ENCODE data around the gene SERPINA6.

The SERPINA6 gene

DNA sequence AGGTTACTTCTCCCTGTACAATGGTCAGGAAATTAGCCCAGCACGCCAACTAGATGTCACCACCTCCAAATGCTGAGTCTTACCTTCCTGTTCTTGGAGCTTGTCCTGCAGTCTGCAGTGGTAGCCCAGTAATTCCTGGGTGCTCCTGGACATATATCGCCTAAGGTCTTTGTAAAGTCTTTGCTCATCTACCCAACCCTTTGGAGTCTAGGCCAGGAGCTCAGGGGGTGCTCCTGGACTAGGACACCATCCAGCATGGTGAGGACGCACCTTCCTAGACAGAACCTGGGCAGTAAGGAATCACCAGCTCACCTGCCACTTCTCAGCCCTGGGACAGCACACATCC is 30.6 kb downstream of the SERPINA6 start:
- ChIA-PET CTCF (interaction anchor here (0.6 kb wide), 1 partner anchor 162 kb away, joined by 3 read pairs; no protein-coding TSS in a partner anchor), POLR2A (no interaction called here)
- DNase-seq (ENCODE audit: low read depth, low spot score) = no peak
- TF ChIP-seq, protein P1, sequence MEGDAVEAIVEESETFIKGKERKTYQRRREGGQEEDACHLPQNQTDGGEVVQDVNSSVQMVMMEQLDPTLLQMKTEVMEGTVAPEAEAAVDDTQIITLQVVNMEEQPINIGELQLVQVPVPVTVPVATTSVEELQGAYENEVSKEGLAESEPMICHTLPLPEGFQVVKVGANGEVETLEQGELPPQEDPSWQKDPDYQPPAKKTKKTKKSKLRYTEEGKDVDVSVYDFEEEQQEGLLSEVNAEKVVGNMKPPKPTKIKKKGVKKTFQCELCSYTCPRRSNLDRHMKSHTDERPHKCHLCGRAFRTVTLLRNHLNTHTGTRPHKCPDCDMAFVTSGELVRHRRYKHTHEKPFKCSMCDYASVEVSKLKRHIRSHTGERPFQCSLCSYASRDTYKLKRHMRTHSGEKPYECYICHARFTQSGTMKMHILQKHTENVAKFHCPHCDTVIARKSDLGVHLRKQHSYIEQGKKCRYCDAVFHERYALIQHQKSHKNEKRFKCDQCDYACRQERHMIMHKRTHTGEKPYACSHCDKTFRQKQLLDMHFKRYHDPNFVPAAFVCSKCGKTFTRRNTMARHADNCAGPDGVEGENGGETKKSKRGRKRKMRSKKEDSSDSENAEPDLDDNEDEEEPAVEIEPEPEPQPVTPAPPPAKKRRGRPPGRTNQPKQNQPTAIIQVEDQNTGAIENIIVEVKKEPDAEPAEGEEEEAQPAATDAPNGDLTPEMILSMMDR (IDR thresholded peaks at IDR 0.05; ENCODE audit: insufficient read depth, low read length, missing control alignments) = no peak
- H3K4me3 ChIP-seq (ENCODE audit: low read depth, low read length) = no peak overlapping the region

DNA sequence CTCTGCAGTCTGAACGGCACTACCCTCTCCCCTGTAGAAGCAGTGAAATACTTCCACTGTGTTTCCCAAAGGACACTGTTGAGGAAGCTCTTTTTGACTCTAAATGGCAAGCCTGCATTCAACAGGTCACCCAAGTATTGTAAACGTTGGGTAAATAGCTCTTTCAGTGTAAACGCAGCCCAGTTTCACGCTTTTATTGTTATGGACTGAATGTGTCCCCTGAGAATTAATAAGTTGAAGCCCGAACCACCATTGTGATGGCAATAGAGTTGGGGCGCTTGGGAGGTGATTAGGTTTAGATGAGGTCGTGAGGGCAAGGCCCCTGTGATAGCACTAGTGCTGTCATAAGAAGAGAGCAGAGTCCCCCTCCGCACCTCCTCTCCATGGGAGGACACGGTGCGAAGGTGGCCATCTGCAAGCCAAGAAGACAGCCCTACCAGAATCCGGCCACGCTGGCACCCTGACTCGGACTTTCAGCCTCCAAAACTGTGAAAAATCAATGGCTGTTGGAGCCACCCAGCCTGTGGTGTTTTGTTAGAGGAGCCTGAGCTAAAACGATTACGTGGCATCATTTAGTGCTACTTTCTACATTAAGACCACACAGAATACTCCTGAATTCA is 31.1 kb downstream of the SERPINA6 start:
- H3K4me3 ChIP-seq (ENCODE audit: low read depth, low read length) = no peak overlapping the region
- TF ChIP-seq, protein P1 (IDR thresholded peaks at IDR 0.05; ENCODE audit: insufficient read depth, low read length, missing control alignments) = no peak
- DNase-seq (ENCODE audit: low read depth, low spot score) = no peak
- ChIA-PET POLR2A (no interaction called here), CTCF (interaction anchor here (0.6 kb wide), 1 partner anchor 161 kb away, joined by 3 read pairs; no protein-coding TSS in a partner anchor)

DNA sequence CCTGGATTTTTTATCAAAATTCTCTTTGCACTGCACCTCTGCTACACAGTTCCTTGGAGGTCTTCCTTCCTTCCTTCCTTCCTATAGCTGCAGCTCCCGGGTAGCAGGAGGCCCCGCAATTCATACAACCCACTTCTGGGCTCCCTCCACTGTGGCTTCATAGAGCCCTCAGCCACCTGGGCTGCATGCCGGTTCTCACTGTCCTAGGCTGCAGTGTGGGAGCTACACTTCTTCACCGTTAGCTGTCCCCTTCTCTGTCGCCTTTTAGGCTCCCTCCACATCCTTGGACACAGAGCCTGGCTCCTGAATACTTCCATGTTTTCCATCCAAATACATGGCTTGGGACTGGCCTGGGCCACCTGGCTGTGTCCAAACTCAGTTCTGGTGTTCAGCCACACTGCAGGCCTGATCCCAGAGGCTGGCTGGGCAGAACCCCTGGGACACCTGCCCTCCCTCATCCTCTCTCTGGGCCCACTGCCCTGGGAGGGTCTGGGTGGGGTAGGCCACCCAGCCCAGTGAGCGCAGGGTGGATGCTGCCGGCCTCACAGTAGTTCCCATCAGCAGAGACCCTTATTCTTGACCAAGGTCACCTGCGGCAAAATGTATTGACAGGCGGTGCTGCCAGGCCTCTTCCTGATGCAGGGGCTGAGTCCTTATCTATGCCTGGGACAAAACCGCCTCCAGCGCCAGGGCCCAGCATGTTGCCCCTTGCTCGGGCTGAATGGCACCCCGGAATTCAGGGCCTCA is 31.8 kb downstream of the SERPINA6 start:
- POLR2A ChIA-PET = no interaction called here
- TF ChIP-seq, protein P1 (IDR thresholded peaks at IDR 0.05; ENCODE audit: insufficient read depth, low read length, missing control alignments) = no peak
- H3K4me3 ChIP-seq (ENCODE audit: low read depth, low read length) = no peak overlapping the region
- no peak for DNase-seq (ENCODE audit: low read depth, low spot score)
- CTCF ChIA-PET = no interaction called here

DNA sequence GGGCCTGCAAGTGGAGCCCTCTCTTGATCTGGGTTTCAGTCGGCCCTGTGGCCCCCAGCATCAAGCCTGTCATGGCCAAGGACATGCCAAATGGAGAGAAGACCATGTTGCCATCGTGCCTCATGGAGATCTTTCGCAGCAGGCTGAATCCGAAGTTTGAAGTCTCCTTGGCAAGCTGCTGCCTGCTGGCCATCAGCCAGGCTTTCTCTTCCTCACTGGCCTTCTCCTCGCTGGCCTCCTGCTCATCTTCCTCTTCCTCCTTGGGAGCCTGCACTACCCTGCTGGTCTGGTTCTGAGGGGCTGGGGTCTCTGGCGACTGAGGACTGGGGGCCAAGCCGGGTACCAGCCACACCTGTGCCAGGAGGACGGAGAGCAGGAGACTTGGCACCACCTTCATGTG is 32.9 kb downstream of the SERPINA6 start:
- H3K4me3 ChIP-seq (ENCODE audit: low read depth, low read length) = no peak overlapping the region
- CTCF ChIA-PET = no interaction called here
- TF ChIP-seq, protein P1 (IDR thresholded peaks at IDR 0.05; ENCODE audit: insufficient read depth, low read length, missing control alignments) = no peak
- no peak for DNase-seq (ENCODE audit: low read depth, low spot score)
- POLR2A ChIA-PET = no interaction called here

DNA sequence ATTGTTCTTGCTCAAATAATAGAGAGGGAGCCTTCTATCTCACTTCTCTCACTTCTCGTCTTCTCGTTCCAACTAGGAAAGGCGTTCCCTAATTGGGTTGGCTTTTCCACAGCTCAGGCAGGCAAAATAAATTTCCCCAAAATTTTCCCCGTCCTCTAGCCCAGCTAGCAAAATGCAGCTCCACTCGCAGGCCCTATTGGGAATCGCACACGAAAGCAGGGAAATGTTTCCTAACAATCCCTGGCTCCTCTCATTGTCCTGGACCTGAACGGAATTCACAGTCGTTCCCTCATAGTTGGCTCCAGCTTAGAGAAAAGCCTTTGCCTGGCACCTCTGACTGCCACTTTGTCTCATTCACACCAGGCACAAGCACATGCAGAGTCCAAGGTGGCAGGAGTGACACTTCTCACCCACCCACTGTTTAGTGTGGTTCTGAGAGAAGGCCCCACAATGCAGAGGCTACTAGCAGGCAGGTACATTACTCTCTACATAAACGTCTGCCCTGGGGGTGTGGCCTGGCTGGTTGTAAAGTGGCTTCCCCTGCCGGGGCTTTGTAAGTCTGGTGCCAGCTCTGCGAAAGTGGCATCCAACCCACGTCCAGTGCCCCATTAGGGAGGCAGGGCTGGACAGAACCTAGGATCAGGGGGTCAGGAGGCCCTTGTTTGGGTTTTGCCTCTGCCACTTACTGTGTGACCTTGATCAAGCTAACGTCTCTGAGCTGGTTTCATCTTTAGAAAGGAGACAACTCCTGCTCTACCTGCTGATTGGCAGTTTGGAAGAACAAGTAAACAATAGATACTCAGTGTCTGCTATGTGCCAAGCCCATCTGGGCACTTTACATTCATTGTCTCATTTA is 34.3 kb downstream of the SERPINA6 start:
- ChIA-PET CTCF (no interaction called here), POLR2A (no interaction called here)
- DNase-seq (ENCODE audit: low read depth, low spot score) = no peak
- TF ChIP-seq, protein P1 (IDR thresholded peaks at IDR 0.05; ENCODE audit: insufficient read depth, low read length, missing control alignments) = no peak
- H3K4me3 ChIP-seq (ENCODE audit: low read depth, low read length) = no peak overlapping the region

DNA sequence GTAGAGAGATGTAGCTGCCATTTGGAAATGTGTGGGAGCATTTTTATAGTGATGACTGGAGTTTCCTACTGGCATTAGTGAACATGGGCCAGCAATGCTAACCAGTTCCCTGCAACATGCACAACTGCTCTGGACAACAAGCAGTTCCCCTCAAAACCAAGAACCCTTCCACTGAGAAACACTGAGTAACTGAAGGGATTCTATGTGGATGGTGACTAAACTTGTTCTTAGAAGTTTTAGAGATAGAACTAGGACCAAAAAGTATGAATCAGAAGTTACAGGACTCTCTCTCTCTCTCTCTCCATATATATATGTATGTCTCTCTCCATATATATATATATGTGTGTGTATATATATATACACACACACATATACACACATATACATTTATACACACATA is 38.0 kb downstream of the SERPINA6 start:
- no peak overlapping the region for H3K4me3 ChIP-seq (ENCODE audit: low read depth, low read length)
- ChIA-PET CTCF (no interaction called here), POLR2A (no interaction called here)
- TF ChIP-seq, protein P1 (IDR thresholded peaks at IDR 0.05; ENCODE audit: insufficient read depth, low read length, missing control alignments) = no peak
- no peak for DNase-seq (ENCODE audit: low read depth, low spot score)

All from AG04449 (cell line).